Retinal pigment epithelial cell (primary cell): ENCODE data around the gene CREBBP.

ENCODE experiments used
- DNase-seq: peaks from one replicate; pipeline ENCODE4 v3.0.0-alpha.2; 2010; ENCODE audit warnings: low read depth
- H3K4me3 ChIP-seq: 2 replicates; pipeline ENCODE4 v1.5.1; 2011; ENCODE audit warnings: mild to moderate bottlenecking, low read length, control low read depth, moderate library complexity
- TF ChIP-seq, protein P1 (sequence below): conservative IDR thresholded peaks from 2 replicates; pipeline ENCODE4 v1.5.1; 2011; ENCODE audit warnings: low read depth, low read length, control low read depth, inconsistent platforms

CREBBP gene

DNA sequence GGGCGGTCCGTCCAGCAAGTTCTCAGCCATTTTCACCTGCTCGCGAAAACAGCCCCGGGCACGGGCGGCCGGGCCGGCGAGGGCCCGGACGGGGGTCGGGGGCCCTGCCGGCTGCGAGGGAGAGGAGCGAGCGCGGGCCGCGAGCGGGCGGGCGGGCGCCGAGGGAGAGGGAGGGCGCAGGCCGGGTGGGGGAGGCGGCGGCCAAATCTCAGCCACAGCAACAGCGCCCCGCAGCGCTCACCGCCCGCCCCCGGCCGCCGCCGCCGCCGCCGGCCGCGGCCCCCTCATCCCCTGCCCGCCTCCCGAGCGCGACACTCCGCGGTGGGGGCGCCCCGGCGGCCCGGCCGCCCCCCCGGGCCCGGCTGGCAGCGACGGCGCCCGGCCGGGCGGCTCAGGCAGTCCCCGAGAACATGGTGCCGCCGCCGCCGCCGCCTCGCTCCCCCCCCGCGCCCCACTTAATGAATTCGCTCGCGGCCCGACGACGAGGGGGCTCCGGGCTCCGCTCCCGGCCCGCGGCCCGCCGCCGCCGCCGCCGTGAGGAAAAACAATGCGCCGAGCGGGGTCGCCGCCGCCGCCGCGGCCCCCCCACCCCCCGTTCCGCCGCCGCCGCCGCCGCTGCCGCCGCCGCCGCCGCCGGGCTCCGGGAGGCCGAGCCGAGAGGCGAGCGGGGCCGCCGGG lies 487 bp downstream of the CREBBP start:
- no peak for DNase-seq
- H3K4me3 ChIP-seq = peak overlapping the region; percentile 71
- TF ChIP-seq, protein P1, sequence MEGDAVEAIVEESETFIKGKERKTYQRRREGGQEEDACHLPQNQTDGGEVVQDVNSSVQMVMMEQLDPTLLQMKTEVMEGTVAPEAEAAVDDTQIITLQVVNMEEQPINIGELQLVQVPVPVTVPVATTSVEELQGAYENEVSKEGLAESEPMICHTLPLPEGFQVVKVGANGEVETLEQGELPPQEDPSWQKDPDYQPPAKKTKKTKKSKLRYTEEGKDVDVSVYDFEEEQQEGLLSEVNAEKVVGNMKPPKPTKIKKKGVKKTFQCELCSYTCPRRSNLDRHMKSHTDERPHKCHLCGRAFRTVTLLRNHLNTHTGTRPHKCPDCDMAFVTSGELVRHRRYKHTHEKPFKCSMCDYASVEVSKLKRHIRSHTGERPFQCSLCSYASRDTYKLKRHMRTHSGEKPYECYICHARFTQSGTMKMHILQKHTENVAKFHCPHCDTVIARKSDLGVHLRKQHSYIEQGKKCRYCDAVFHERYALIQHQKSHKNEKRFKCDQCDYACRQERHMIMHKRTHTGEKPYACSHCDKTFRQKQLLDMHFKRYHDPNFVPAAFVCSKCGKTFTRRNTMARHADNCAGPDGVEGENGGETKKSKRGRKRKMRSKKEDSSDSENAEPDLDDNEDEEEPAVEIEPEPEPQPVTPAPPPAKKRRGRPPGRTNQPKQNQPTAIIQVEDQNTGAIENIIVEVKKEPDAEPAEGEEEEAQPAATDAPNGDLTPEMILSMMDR = peak; percentile 14

DNA sequence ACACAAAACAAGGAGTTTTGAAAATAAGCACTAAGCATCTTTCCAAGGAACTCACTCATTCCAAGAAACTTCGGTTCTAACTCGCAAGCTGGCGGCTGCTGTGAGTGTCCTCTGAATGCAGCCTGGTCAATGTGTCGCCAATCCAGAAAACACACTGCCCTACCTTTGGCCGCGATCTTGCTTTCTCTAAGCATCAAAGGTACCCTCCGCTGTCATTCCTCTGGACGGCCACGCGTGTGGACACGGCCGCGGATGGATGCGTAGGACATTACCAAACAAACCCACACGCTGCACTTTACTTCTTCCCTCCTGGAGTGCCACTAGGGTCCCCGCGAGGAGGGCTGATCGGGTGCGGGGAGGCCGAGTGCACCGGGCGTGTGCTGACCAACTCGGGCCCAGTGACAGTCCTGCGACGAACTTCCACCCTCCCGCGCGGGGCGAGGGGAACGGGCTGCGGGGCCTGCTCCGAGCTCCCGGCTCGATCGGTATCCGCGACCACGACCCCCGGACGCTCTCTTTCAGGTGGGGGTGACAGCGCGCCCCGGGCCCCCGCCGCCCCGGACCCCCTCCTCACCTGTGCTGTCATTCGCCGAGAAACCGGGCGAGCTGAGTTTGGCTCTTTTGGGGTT lies 1.1 kb downstream of the CREBBP start:
- peak overlapping the region; percentile 71 for H3K4me3 ChIP-seq
- no peak for DNase-seq
- TF ChIP-seq, protein P1 = no peak

DNA sequence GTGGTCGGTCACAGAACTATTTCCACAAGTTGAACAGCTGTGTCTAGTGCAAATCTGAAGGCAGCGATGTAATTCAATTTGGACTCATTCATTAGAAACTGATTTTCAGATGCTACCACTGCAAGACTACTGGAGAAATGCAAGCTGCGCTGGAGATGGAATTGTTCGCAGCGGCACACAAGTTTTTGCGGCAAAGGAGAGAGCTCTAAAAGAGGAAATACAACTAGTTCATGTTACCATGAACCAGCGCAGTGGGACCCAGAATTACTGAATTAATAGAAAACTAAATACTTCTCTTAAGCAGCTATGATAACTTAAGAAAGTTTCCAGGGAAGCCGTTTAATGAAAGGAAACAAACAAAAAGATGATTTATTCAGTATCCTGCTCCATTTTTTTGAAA lies 1.9 kb downstream of the CREBBP start:
- TF ChIP-seq, protein P1 = no peak
- no peak for DNase-seq
- H3K4me3 ChIP-seq = peak overlapping the region; percentile 71

DNA sequence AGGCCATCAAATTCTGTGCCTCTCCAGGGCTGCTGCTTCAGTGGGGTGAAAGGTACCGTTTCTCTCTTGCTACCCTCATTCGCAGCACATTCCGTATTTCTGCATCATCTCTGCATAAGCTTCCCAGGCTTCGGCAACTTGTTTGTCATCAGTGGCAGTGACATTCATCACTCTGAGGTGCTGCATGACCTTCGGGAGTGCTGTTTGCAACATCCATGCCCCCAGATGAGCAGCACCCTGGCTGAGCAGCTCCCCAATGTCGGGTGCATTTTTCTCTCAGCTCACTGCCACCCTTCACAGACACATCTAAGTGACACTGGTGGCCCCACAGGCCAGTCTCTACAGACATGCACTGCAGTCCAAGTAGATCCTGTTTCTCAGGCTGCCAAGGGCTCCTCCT lies 3.8 kb downstream of the CREBBP start:
- DNase-seq = no peak
- TF ChIP-seq, protein P1 = no peak
- no peak overlapping the region for H3K4me3 ChIP-seq

- TF ChIP-seq, protein P1 = no peak
- no peak overlapping the region for H3K4me3 ChIP-seq
- DNase-seq = no peak
Measured at GRCh38 chr16:3876160-3876559, 4.4 kb downstream of the CREBBP start.

- TF ChIP-seq, protein P1 = no peak
- H3K4me3 ChIP-seq = no peak overlapping the region
- no peak for DNase-seq
Measured at GRCh38 chr16:3874794-3875692, 5.5 kb downstream of the CREBBP start.
